K562 (cell line): ENCODE data around the gene CCDC50.

Source experiments
- POLR2A ChIP-seq: fragments of 450-650 bp; conservative IDR thresholded peaks from 2 replicates; pipeline ENCODE4 v1.6.1; 2016
- SIRT6 ChIP-seq: IDR thresholded peaks from one replicate; pipeline ENCODE4 v1.6.1; 2012; ENCODE audit warnings: low read depth, mild to moderate bottlenecking, control low read depth, inconsistent platforms, low read length, moderate library complexity
- TF ChIP-seq, protein P1 (sequence below), 3 experiments: IDR thresholded peaks in 2 of 3; conservative IDR thresholded peaks in 1 of 3; 2 replicates each; pipeline ENCODE4 v1.5.1; 2011 to 2012; ENCODE audit warnings: low read length in 3 of 3, mild to moderate bottlenecking in 3 of 3, control low read depth in 2 of 3, improper control_type of control experiment in 1 of 3, inconsistent platforms in 1 of 3, low read depth in 1 of 3, mixed read lengths in 1 of 3, moderate library complexity in 1 of 3; ENCODE audit not compliant: insufficient read depth in 2 of 3
- TF ChIP-seq, protein P2 (sequence below): sonication (generic); IDR thresholded peaks from 2 replicates; pipeline ENCODE4 v1.6.1; 2016

DNA sequence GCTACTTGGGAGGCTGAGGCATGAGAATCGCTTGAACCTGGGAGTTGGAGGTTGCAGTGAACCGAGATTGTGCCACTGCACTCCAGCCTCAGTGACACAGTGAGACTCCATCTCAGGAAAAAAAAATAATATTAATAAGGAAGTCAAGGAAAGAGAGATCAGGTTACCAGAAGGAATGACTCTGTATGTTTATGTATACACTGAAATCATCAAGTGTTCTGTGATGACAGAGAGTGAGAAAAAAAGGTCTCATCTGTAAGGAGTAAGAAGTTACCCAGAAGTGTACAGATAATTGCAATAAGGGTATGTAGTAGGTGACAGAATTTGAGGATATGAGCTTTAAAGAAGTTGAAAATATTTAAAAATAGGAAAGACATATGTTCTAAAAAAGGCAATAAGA is 4.3 kb upstream of the CCDC50 start:
- no peak for TF ChIP-seq SIRT6
- no peak for TF ChIP-seq POLR2A
- TF ChIP-seq, protein P1, sequence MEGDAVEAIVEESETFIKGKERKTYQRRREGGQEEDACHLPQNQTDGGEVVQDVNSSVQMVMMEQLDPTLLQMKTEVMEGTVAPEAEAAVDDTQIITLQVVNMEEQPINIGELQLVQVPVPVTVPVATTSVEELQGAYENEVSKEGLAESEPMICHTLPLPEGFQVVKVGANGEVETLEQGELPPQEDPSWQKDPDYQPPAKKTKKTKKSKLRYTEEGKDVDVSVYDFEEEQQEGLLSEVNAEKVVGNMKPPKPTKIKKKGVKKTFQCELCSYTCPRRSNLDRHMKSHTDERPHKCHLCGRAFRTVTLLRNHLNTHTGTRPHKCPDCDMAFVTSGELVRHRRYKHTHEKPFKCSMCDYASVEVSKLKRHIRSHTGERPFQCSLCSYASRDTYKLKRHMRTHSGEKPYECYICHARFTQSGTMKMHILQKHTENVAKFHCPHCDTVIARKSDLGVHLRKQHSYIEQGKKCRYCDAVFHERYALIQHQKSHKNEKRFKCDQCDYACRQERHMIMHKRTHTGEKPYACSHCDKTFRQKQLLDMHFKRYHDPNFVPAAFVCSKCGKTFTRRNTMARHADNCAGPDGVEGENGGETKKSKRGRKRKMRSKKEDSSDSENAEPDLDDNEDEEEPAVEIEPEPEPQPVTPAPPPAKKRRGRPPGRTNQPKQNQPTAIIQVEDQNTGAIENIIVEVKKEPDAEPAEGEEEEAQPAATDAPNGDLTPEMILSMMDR (IDR thresholded peaks at IDR 0.05 in 2 of 3, conservative IDR thresholded peaks at IDR 0.05 in 1 of 3; ENCODE audit: insufficient read depth in 2 of 3, low read depth in 1 of 3, low read length in 3 of 3): no peak
- TF ChIP-seq, protein P2, sequence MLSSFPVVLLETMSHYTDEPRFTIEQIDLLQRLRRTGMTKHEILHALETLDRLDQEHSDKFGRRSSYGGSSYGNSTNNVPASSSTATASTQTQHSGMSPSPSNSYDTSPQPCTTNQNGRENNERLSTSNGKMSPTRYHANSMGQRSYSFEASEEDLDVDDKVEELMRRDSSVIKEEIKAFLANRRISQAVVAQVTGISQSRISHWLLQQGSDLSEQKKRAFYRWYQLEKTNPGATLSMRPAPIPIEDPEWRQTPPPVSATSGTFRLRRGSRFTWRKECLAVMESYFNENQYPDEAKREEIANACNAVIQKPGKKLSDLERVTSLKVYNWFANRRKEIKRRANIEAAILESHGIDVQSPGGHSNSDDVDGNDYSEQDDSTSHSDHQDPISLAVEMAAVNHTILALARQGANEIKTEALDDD: no peak
